ENCODE measurements around the gene PHYKPL.
"Not testable (repeated sequence)": the region's sequence is repeated elsewhere in the genome, so short reads cannot be mapped to it uniquely, and the experiment has no call there.

Gene PHYKPL

DNA sequence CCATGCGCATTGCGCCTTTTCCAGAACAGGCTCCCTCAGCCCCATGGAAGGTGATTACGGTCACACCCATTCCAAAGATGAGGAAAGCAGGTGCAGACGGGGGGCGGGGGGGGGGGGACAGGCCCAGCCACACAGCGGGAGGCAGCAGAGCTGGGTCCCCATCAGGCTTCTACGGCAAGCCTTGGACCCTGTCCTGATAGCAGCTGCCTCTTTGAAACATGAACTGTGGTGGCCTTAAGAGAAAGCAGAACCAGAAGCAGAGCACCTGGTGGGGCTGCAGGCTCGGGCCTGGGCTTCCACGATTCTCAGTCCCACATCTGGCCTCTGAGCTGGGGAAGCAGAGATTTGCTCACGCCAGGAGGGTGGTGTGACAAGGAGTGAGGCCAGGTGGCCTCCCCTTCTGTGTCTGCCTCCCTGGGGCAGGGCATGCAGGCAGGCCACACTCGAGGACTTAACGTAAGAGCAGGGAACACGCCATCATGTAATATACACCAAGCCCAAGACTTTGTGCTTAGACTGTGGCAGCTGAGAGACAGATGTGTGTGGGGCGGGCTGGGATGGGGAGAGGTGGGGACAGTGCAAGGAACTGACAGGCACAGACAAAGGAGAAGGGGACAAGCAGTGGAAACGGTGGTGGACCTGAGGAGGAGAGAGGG is 14.2 kb upstream of the PHYKPL start:
- H3K4me1 ChIP-seq (ENCODE audit: control insufficient read depth, insufficient read depth, low read length), result no peaks in the 10 kb centered on the region
- no peaks in the 10 kb centered on the region for H3K36me3 ChIP-seq (ENCODE audit: control insufficient read depth, insufficient read depth, low read length)
- no peak overlapping the region for H3K9ac ChIP-seq (ENCODE audit: low read depth, low read length)
- no peaks in the 10 kb centered on the region for H3K9me3 ChIP-seq (ENCODE audit: control insufficient read depth, insufficient read depth, low read length)
- no peaks in the 10 kb centered on the region for H3K27me3 ChIP-seq (ENCODE audit: control insufficient read depth, insufficient read depth, low read length)
- H3K4me3 ChIP-seq (ENCODE audit: low read depth, low read length), result no peak overlapping the region

DNA sequence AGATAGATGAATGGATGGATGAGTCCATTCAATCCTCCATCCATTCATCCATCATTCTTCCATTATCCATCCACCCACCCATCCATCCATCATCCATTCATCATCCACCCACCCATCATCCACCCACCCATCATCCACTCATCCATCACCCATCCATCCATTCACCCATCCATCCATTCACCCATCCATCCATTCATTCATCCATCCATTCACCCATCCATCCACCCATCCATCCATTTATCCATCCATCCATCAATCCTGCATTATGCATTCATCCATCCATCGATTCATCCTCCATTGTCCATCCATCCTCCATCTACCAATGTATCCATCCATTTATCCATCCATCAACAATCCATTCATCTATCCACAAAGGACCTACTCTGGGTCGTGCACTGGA is 12.8 kb upstream of the PHYKPL start:
- no peak overlapping the region for H3K4me3 ChIP-seq (ENCODE audit: low read depth, low read length)
- H3K9ac ChIP-seq (ENCODE audit: low read depth, low read length), result no peak overlapping the region
- H3K27me3 ChIP-seq (ENCODE audit: control insufficient read depth, insufficient read depth, low read length), result no peaks in the 10 kb centered on the region
- no peaks in the 10 kb centered on the region for H3K9me3 ChIP-seq (ENCODE audit: control insufficient read depth, insufficient read depth, low read length)
- no peaks in the 10 kb centered on the region for H3K36me3 ChIP-seq (ENCODE audit: control insufficient read depth, insufficient read depth, low read length)
- no peaks in the 10 kb centered on the region for H3K4me1 ChIP-seq (ENCODE audit: control insufficient read depth, insufficient read depth, low read length)

DNA sequence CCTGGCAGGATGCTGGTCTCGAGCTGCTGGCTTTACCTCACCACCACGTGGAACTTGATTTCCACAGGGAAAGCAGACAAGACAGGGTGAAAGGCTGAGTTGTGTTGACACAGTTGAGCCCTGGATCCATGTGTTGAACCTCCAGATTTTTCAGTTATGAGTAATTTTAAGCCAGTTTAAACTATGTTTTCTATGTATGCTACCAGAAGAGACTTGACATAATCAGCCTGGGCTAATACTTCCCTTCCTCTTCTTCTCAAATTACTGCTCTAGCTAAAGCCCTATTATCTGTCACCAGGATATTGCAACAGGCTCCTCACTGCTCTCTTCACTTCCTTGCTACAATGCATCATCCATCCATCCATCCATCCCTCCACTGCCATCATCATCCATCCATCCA is 12.0 kb upstream of the PHYKPL start:
- no peak overlapping the region for H3K4me3 ChIP-seq (ENCODE audit: low read depth, low read length)
- H3K36me3 ChIP-seq (ENCODE audit: control insufficient read depth, insufficient read depth, low read length), result no peaks in the 10 kb centered on the region
- H3K9me3 ChIP-seq (ENCODE audit: control insufficient read depth, insufficient read depth, low read length), result no peaks in the 10 kb centered on the region
- no peak overlapping the region for H3K9ac ChIP-seq (ENCODE audit: low read depth, low read length)
- H3K27me3 ChIP-seq (ENCODE audit: control insufficient read depth, insufficient read depth, low read length), result no peaks in the 10 kb centered on the region
- H3K4me1 ChIP-seq (ENCODE audit: control insufficient read depth, insufficient read depth, low read length), result no peaks in the 10 kb centered on the region

DNA sequence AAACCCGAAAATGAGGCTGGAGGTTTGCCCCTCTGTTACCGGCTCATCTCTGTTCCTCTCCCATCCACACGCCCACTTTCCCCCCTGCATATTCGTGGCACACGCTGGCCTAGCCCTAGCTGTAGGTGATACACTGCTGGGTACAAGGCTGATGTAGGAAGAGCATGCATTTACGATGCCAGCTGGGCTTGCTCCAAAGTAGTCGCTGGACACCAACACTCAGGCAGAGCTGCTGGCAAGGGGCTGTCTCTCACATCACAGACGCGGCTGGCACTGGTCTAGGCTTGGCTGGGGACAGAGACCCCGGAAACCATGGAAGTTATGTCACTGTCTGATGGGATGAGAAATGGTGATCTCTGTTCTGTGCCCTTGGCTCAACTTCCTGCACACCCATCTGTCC is 9.8 kb upstream of the PHYKPL start:
- H3K4me1 ChIP-seq (ENCODE audit: control insufficient read depth, insufficient read depth, low read length), result no peaks in the 10 kb centered on the region
- H3K27me3 ChIP-seq (ENCODE audit: control insufficient read depth, insufficient read depth, low read length), result no peaks in the 10 kb centered on the region
- no peak overlapping the region for H3K4me3 ChIP-seq (ENCODE audit: low read depth, low read length)
- no peaks in the 10 kb centered on the region for H3K9me3 ChIP-seq (ENCODE audit: control insufficient read depth, insufficient read depth, low read length)
- H3K36me3 ChIP-seq (ENCODE audit: control insufficient read depth, insufficient read depth, low read length), result no peaks in the 10 kb centered on the region
- H3K9ac ChIP-seq (ENCODE audit: low read depth, low read length), result no peak overlapping the region

DNA sequence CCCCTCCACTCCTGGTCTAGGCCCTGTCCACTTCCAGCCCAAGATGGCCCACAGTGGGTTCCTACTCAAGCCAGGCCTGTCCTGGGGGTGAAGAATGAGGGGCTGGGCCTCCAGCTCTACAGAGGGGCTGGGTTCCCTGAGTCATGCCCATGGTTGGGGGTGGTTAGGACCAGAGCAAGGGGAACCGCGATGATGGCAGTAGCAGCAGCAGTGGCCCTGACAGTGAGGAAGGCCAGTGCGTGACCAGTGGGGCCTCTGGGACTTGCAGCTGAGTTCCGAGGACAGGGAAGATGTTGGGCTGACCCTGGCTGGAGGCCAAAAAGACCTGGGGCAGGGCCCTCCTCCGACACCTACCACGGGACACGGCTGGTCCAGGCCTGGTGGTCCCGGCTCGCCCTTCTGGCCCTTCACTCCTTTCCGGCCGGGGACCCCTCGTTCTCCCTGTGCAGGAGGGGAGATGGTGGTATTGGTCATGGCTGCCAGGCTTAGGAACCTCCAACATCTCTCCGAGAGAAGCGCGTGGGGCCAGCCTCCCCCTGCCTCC is 9.2 kb upstream of the PHYKPL start:
- Histone ChIP-seq H3K36me3 (ENCODE audit: control insufficient read depth, insufficient read depth, low read length) (no peaks in the 10 kb centered on the region), H3K4me3 (ENCODE audit: low read depth, low read length) (no peak overlapping the region), H3K9ac (ENCODE audit: low read depth, low read length) (no peak overlapping the region), H3K4me1 (ENCODE audit: control insufficient read depth, insufficient read depth, low read length) (no peaks in the 10 kb centered on the region), H3K9me3 (ENCODE audit: control insufficient read depth, insufficient read depth, low read length) (no peaks in the 10 kb centered on the region), H3K27me3 (ENCODE audit: control insufficient read depth, insufficient read depth, low read length) (no peaks in the 10 kb centered on the region)

DNA sequence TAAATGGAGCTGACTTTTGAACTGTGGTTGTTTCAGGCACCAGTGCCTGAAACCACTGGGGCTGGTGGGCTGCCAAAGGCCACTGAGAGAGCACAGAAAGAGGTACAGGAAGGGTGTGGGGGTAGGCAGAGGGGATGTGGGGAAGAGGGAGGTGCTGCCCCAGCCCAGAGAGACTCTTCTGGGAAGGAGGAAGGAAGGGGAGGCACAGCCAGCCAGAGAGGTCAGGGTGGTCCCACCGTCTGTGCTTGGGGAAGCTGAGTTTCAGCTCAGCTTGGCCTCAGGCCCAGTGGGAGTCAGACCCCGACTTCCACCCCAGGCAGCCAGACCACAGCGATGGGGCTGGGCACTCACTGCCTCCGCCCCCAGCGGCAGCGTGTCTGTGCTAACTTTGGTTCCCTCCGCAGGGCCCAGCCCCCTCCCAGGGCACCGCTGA is 8.6 kb upstream of the PHYKPL start:
- Histone ChIP-seq H3K27me3 (ENCODE audit: control insufficient read depth, insufficient read depth, low read length) (no peaks in the 10 kb centered on the region), H3K4me3 (ENCODE audit: low read depth, low read length) (no peak overlapping the region), H3K36me3 (ENCODE audit: control insufficient read depth, insufficient read depth, low read length) (no peaks in the 10 kb centered on the region), H3K9ac (ENCODE audit: low read depth, low read length) (no peak overlapping the region), H3K4me1 (ENCODE audit: control insufficient read depth, insufficient read depth, low read length) (no peaks in the 10 kb centered on the region), H3K9me3 (ENCODE audit: control insufficient read depth, insufficient read depth, low read length) (no peaks in the 10 kb centered on the region)

DNA sequence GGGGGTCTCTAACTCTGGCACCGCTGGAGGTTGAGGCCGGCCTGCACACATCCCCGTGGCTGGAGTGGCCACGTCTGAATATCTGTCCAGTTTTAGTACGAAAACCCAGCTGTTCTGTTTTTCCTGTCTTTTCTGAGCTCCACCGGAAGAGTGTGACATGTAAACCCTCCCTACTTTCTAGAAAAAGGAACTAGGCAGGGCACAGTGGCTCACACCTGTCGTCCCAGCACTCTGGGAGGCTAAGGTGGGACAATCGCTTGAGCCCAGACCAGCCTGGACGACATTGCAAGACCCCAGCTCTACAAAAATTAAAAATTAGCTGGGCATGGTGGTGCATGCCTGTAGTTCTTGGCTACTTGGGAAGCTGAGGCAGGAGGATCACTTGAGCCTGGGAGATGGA is 8.2 kb upstream of the PHYKPL start:
- H3K9ac ChIP-seq (ENCODE audit: low read depth, low read length), result no peak overlapping the region
- no peaks in the 10 kb centered on the region for H3K4me1 ChIP-seq (ENCODE audit: control insufficient read depth, insufficient read depth, low read length)
- H3K4me3 ChIP-seq (ENCODE audit: low read depth, low read length), result no peak overlapping the region
- no peaks in the 10 kb centered on the region for H3K27me3 ChIP-seq (ENCODE audit: control insufficient read depth, insufficient read depth, low read length)
- H3K9me3 ChIP-seq (ENCODE audit: control insufficient read depth, insufficient read depth, low read length), result no peaks in the 10 kb centered on the region
- no peaks in the 10 kb centered on the region for H3K36me3 ChIP-seq (ENCODE audit: control insufficient read depth, insufficient read depth, low read length)

DNA sequence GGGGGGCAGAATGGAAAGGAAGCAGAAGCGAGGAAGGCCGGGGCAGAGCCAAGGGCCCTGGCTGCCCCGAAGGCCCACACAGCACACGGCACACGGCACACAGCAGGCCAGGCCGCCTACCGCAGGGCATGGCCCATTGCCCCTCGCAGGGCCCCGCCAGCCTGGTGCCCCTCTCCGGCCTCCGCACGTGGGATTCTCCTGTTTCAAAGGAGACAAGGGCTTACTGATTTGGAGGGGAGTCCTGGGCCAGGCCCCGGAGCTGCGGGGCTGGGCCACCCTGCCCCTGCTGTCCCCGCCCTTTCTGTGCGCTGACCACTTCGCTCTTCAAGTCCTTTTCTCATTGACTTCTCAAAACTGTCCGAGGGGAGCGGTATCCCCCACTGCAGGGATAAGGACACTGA is 7.7 kb upstream of the PHYKPL start:
- no peaks in the 10 kb centered on the region for H3K4me1 ChIP-seq (ENCODE audit: control insufficient read depth, insufficient read depth, low read length)
- H3K36me3 ChIP-seq (ENCODE audit: control insufficient read depth, insufficient read depth, low read length), result no peaks in the 10 kb centered on the region
- H3K27me3 ChIP-seq (ENCODE audit: control insufficient read depth, insufficient read depth, low read length), result no peaks in the 10 kb centered on the region
- H3K4me3 ChIP-seq (ENCODE audit: low read depth, low read length), result no peak overlapping the region
- no peak overlapping the region for H3K9ac ChIP-seq (ENCODE audit: low read depth, low read length)
- no peaks in the 10 kb centered on the region for H3K9me3 ChIP-seq (ENCODE audit: control insufficient read depth, insufficient read depth, low read length)

DNA sequence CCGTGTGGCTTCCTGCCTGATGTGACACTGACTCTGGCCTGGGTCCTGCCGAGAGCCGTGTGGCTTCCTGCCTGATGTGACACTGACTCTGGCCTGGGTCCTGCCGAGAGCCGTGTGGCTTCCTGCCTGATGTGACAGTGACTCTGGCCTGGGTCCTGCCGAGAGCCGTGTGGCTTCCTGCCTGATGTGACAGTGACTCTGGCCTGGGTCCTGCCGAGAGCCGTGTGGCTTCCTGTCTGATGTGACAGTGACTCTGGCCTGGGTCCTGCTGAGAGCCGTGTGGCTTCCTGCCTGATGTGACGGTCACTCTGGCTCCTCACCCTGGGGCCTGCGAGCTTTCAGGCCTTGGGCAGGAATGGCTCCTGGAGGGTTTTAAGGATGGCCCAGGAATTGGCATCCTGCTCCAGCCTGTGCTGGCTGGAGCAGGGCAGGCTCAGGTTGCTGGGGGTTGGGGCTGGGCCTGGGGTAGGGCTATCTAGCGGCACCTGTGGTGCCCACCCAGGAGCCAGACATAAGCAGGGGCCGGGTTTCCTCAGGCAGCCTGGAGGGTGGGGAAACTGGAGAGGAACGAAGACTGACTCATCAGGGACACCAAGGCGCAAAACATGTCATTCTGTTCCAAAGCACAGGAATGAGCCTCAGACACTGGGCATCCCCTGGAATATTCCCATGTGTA is 7.2 kb upstream of the PHYKPL start:
- not testable (repeated sequence) for H3K36me3 ChIP-seq (ENCODE audit: control insufficient read depth, insufficient read depth, low read length); H3K27me3 ChIP-seq (ENCODE audit: control insufficient read depth, insufficient read depth, low read length); H3K9me3 ChIP-seq (ENCODE audit: control insufficient read depth, insufficient read depth, low read length); H3K4me1 ChIP-seq (ENCODE audit: control insufficient read depth, insufficient read depth, low read length); H3K4me3 ChIP-seq (ENCODE audit: low read depth, low read length); H3K9ac ChIP-seq (ENCODE audit: low read depth, low read length)

DNA sequence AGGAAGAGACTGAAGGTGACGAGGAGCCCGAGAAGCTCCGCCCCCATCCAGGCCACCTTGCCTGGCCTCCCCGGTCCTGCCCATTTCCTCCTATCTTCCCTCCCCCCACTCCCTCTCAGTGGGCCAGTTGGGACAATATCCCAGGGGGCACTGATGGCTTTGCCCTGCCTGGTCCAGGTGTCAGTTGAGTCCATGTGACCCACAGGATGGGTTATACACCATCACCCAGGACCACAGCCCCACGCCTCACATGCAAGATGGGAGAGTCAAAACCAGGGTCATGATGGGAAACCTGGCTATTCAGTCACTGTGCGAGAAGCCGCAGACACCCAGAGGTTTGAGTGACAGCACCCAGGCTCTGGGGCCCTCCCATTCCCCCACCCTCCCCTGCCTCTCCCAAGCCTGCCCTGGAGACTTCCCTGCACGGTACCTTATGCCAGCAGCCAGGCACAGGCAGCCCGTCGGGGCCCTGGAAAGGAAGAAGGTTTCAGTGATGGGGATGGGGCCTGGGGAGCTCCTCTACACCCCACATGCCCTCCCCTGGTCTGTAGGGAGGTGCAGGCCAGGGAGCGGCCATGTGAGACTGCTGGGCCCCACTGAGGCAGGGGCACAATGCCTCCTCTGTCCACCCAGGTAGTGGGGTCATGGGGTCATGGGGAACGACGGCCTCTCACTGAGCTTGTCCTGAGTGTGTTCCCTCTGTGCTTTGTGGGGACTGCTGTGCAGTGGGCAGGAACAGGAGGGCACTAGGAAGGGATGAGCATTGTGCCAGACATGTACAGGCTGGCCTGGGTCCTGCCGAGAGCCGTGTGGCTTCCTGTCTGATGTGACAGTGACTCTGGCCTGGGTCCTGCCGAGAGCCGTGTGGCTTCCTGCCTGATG is 6.3 kb upstream of the PHYKPL start:
- no peaks in the 10 kb centered on the region for H3K4me1 ChIP-seq (ENCODE audit: control insufficient read depth, insufficient read depth, low read length)
- no peak overlapping the region for H3K4me3 ChIP-seq (ENCODE audit: low read depth, low read length)
- H3K9me3 ChIP-seq (ENCODE audit: control insufficient read depth, insufficient read depth, low read length), result no peaks in the 10 kb centered on the region
- H3K9ac ChIP-seq (ENCODE audit: low read depth, low read length), result no peak overlapping the region
- no peaks in the 10 kb centered on the region for H3K36me3 ChIP-seq (ENCODE audit: control insufficient read depth, insufficient read depth, low read length)
- H3K27me3 ChIP-seq (ENCODE audit: control insufficient read depth, insufficient read depth, low read length), result no peaks in the 10 kb centered on the region

DNA sequence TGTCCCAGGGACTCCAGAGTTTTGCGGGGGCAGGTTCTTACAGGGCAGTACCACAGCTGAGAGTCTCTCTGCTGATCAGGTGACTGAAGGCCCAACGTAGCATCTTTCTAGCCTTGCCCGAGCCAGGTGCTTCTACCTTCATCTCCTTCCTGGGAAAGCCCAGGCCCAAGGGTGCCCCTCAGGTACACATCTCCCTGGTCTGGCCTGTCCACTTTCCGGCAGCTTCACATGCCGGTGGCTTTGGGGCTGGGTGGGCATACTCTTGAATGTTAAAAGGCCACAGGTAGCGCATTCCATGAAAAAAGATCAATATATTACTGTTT is 5.7 kb upstream of the PHYKPL start:
- H3K9me3 ChIP-seq (ENCODE audit: control insufficient read depth, insufficient read depth, low read length), result no peaks in the 10 kb centered on the region
- no peak overlapping the region for H3K4me3 ChIP-seq (ENCODE audit: low read depth, low read length)
- H3K4me1 ChIP-seq (ENCODE audit: control insufficient read depth, insufficient read depth, low read length), result no peaks in the 10 kb centered on the region
- H3K27me3 ChIP-seq (ENCODE audit: control insufficient read depth, insufficient read depth, low read length), result no peaks in the 10 kb centered on the region
- H3K36me3 ChIP-seq (ENCODE audit: control insufficient read depth, insufficient read depth, low read length), result no peaks in the 10 kb centered on the region
- H3K9ac ChIP-seq (ENCODE audit: low read depth, low read length), result no peak overlapping the region

All from iPS-15b (cell line).